Subcutaneous preadipocyte (primary cell): ENCODE measurements around the gene GNB1. TPM values are rescaled to one million over a fixed set of nuclear protein-coding genes. Genes with fewer than 3 reads are reported as not detected.

Experiments
- total RNA-seq: library from RNA; depleted of rRNA; stranded (reverse); fragments of >200 nt; gene quantifications from 2 replicates; pipeline ENCODE4 v1.2.3, GENCODE V29; 2012

The GNB1 gene
- 76.8 and 85.8 TPM in 2 replicates for total RNA-seq

GRCh38 chr1:1890506-1891348 lies at the start of gene GNB1:
GNB1 (minus strand) TSS chr1:1891087; CDS start chr1:1825453, 65,634 bp downstream.

GRCh38 chr1:1918901-1919303 lies 28.0 kb upstream of the GNB1 start, which contains the start of gene TMEM52:
TMEM52 (minus strand) TSS chr1:1919279; CDS start chr1:1919265, 14 bp downstream.

GRCh38 chr1:1914971-1915692 lies 24.2 kb upstream of the GNB1 start, which contains the start of gene CALML6:
CALML6 (plus strand) TSS chr1:1915260; CDS start chr1:1915281, 21 bp downstream.

DNA sequence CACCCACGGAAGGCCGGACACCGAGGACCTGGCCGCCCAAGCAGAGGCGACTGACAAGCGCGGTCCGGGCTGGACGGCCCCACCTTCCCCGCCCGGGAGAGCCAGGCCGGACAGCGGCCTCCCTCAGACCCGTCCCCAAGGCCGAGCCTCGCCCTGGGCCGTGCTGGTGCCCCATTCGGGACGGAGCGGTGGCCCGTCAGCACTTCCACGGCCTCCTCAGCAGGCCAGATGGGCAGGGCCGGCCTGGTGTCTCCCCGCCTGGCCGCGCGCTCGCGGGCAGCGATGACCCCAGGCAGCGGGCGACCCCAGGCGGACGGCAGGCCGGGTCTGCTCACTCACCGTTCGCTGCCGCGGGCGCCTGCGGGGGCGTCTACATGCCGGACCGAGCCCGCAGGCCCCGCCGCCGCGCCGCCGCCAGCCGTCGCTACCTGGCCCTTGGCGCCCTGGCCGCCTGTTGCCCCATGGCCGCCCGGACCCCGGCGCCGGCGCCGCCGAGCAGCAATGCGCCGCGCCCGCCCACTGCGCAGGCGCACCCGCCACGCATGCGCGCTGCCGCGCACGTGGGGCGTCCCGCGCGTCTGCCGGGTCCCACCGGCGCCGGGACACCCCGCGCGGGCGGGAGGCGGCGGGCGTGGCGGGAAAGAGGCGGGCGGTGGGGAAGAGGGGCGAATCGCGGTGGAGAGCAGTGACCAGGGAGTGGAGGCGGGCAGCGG lies 112.8 kb downstream of the GNB1 start, which contains the start of gene NADK:
Gene NADK (minus strand): TSS at position 521 of the 713 bp plus-strand sequence. CDS start 13,064 bp downstream, outside the sequence.

Other genes starting within 250 kb of the GNB1 start
- 5.1 and 6.3 TPM in 2 replicates for gene CDK11B, start 232.1 kb downstream of the GNB1 start, total RNA-seq
- 32.5 and 37.8 TPM in 2 replicates for gene SLC35E2B, start 198.3 kb downstream of the GNB1 start, total RNA-seq
- gene CDK11A, start 166.7 kb downstream of the GNB1 start, total RNA-seq, result 12.5 and 19.0 TPM in 2 replicates
- gene NADK, start 112.6 kb downstream of the GNB1 start, total RNA-seq, result 56.2 and 65.3 TPM in 2 replicates
- under 0.01 and 0.20 TPM in 2 replicates for gene CALML6, start 24.2 kb upstream of the GNB1 start, total RNA-seq
- 0.37 and 0.59 TPM in 2 replicates for gene TMEM52, start 28.2 kb upstream of the GNB1 start, total RNA-seq
- not detected in 2 replicates for gene CFAP74, start 112.7 kb upstream of the GNB1 start, total RNA-seq
- gene GABRD, start 128.3 kb upstream of the GNB1 start, total RNA-seq, result not detected in 2 replicates
- gene PRKCZ, start 159.3 kb upstream of the GNB1 start, total RNA-seq, result 1.2 and 1.8 TPM in 2 replicates